Transverse colon (tissue), 4 donors: ENCODE data around the gene SLC51B.

Source experiments
- EP300 ChIP-seq: sonication (generic); formaldehyde crosslinking; IDR thresholded peaks from one replicate; pipeline ENCODE4 v1.6.1; 2017; ENCODE audit warnings: antibody characterized with exemption, low read depth
- POLR2AphosphoS5 ChIP-seq, 3 donors: sonication (generic); formaldehyde crosslinking; IDR thresholded peaks; one replicate each; pipeline ENCODE4 v1.6.1; 2016; ENCODE audit warnings: antibody characterized with exemption in 3 of 3
- TF ChIP-seq, protein P1 (sequence below), 5 experiments: fragments of 200-600 bp in 3 of 5; fragments of 450-650 bp in 2 of 5; sonication (generic) in 3 of 5; IDR thresholded peaks; 1 replicate in 2 of 5; 2 replicates in 3 of 5; pipeline ENCODE4 v1.5.1; 2016 to 2017; ENCODE audit warnings: antibody characterized with exemption in 5 of 5, inconsistent platforms in 3 of 5, mild to moderate bottlenecking in 2 of 5, moderate library complexity in 1 of 5

DNA sequence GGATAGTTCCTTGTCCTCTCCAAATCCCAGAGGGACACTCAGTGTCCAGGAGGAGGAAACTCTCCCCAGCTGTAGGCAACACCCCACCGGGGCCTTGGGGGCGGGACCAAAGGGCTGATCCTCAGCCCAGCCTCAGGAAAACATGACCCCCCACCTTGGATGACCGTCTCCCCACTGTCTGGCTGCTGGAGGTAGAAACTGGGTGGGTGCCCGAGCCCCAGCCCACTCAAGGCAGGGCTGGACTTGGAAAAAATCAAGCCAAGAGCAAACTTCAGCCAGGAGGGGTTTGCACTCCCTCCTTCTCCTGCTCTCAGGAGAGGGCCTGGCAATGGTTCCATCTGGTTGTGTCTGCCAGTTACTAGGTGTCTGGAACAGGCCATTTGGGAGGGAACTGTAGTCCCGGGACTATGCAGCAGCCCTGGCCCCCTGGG lies 26.2 kb downstream of the SLC51B start:
- TF ChIP-seq, protein P1, sequence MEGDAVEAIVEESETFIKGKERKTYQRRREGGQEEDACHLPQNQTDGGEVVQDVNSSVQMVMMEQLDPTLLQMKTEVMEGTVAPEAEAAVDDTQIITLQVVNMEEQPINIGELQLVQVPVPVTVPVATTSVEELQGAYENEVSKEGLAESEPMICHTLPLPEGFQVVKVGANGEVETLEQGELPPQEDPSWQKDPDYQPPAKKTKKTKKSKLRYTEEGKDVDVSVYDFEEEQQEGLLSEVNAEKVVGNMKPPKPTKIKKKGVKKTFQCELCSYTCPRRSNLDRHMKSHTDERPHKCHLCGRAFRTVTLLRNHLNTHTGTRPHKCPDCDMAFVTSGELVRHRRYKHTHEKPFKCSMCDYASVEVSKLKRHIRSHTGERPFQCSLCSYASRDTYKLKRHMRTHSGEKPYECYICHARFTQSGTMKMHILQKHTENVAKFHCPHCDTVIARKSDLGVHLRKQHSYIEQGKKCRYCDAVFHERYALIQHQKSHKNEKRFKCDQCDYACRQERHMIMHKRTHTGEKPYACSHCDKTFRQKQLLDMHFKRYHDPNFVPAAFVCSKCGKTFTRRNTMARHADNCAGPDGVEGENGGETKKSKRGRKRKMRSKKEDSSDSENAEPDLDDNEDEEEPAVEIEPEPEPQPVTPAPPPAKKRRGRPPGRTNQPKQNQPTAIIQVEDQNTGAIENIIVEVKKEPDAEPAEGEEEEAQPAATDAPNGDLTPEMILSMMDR (IDR thresholded peaks at IDR 0.05) = no peak
- TF ChIP-seq EP300 (no peak), POLR2AphosphoS5 (IDR thresholded peaks at IDR 0.05) (no peak)
